Prostate gland (tissue), 2 donors: ENCODE data around the gene CCDC83.

Source experiments
- CTCF ChIP-seq, 4 experiments: fragments of 200-600 bp in 2 of 4; fragments of 450-650 bp in 2 of 4; sonication (generic) in 2 of 4; IDR thresholded peaks; 1 replicate in 3 of 4; 2 replicates in 1 of 4; pipeline ENCODE4 v1.5.1; 2016 to 2019; ENCODE audit warnings: antibody characterized with exemption in 4 of 4, mild to moderate bottlenecking in 2 of 4, moderate library complexity in 2 of 4
- POLR2A ChIP-seq: fragments of 450-650 bp; IDR thresholded peaks from one replicate; pipeline ENCODE4 v1.6.1; 2016; ENCODE audit warnings: antibody characterized with exemption, mild to moderate bottlenecking
- POLR2AphosphoS5 ChIP-seq: sonication (generic); formaldehyde crosslinking; IDR thresholded peaks from one replicate; pipeline ENCODE4 v1.6.1; 2017; ENCODE audit warnings: antibody characterized with exemption

GRCh38 chr11:85949798-85950197, 94.6 kb downstream of the CCDC83 start:
- TF ChIP-seq CTCF (IDR thresholded peaks at IDR 0.05) (no peak), POLR2A (no peak), POLR2AphosphoS5 (no peak)
